HG02870 (cell line): ENCODE data around the gene GRIN3B.

ENCODE experiments used
- ATAC-seq: cut with Tn5 transposase; IDR thresholded peaks from one replicate; pipeline ENCODE4 v1.9.1; 2021; ENCODE audit warnings: mild to moderate bottlenecking, moderate library complexity; ENCODE audit not compliant: unreplicated experiment

The GRIN3B gene

GRCh38 chr19:964761-965694, 35.2 kb upstream of the GRIN3B start:
- no peak for ATAC-seq

- ATAC-seq: no peak
Measured at GRCh38 chr19:966485-967088, 33.6 kb upstream of the GRIN3B start.

- ATAC-seq: no peak
Measured at GRCh38 chr19:970695-971094, 29.5 kb upstream of the GRIN3B start.

GRCh38 chr19:971795-972194, 28.4 kb upstream of the GRIN3B start:
- no peak for ATAC-seq

GRCh38 chr19:972281-972680, 27.9 kb upstream of the GRIN3B start:
- no peak for ATAC-seq

GRCh38 chr19:973726-974563, 26.3 kb upstream of the GRIN3B start:
- no peak for ATAC-seq

- no peak for ATAC-seq
Measured at GRCh38 chr19:974564-975257, 25.5 kb upstream of the GRIN3B start.

GRCh38 chr19:976476-976875, 23.7 kb upstream of the GRIN3B start:
- ATAC-seq: no peak

- no peak for ATAC-seq
Measured at GRCh38 chr19:977058-977464, 23.2 kb upstream of the GRIN3B start.

- no peak for ATAC-seq
Measured at GRCh38 chr19:979318-979741, 20.9 kb upstream of the GRIN3B start.

GRCh38 chr19:980133-980998, 19.9 kb upstream of the GRIN3B start:
- no peak for ATAC-seq

GRCh38 chr19:982567-983170, 17.6 kb upstream of the GRIN3B start:
- ATAC-seq: no peak

- ATAC-seq: peak; percentile 68
Measured at GRCh38 chr19:984165-984967, 15.9 kb upstream of the GRIN3B start, which contains the start of gene WDR18. WDR18 (plus strand) TSS chr19:984345; CDS start chr19:984354, 9 bp downstream.

- no peak for ATAC-seq
Measured at GRCh38 chr19:986083-986482, 14.1 kb upstream of the GRIN3B start.

GRCh38 chr19:988081-988480, 12.1 kb upstream of the GRIN3B start:
- ATAC-seq: no peak

GRCh38 chr19:988510-988909, 11.7 kb upstream of the GRIN3B start:
- no peak for ATAC-seq

GRCh38 chr19:989381-990081, 10.7 kb upstream of the GRIN3B start:
- no peak for ATAC-seq

- ATAC-seq: no peak
Measured at GRCh38 chr19:990119-990571, 10.1 kb upstream of the GRIN3B start.
